ENCODE data around the gene CHRNB2. TPM values are rescaled to one million over a fixed set of nuclear protein-coding genes. Genes with fewer than 3 reads are reported as not detected.

CHRNB2 gene
- total RNA-seq, 1 donor from 2014 or later, result 4.2 TPM

DNA sequence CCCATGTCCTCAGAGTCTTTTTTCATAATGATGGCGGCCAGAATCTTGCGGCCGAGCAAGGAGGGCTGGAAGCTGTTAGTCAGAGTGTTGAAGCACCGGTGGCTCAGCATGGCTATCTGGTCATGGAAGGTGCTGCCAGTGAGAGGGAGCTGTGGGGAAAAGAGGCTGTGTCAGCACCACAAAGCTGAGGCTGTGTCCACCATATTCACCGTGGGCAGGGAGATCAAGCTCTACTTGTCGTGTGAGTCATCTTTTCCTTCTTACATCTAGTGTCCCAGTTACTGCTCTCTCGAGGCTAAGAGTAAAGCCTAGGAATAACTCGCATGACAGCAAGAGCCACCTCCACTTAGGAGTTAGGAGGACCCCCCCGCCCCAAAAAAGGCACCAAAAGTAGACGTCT is 22.2 kb downstream of the CHRNB2 start:
- no peak for DNase-seq (ENCODE audit: extremely low spot score, unreplicated experiment)
- no peak overlapping the region for H3K27ac Mint-ChIP-seq
- H3K9me3 Mint-ChIP-seq, result no peaks in the 10 kb centered on the region
- H3K36me3 Mint-ChIP-seq, result peaks cover 49% of the 10 kb centered on the region
- H3K4me1 Mint-ChIP-seq (ENCODE audit: unreplicated experiment), result no peaks in the 10 kb centered on the region
- H3K27me3 Mint-ChIP-seq, result no peaks in the 10 kb centered on the region
- TF ChIP-seq, protein P1, sequence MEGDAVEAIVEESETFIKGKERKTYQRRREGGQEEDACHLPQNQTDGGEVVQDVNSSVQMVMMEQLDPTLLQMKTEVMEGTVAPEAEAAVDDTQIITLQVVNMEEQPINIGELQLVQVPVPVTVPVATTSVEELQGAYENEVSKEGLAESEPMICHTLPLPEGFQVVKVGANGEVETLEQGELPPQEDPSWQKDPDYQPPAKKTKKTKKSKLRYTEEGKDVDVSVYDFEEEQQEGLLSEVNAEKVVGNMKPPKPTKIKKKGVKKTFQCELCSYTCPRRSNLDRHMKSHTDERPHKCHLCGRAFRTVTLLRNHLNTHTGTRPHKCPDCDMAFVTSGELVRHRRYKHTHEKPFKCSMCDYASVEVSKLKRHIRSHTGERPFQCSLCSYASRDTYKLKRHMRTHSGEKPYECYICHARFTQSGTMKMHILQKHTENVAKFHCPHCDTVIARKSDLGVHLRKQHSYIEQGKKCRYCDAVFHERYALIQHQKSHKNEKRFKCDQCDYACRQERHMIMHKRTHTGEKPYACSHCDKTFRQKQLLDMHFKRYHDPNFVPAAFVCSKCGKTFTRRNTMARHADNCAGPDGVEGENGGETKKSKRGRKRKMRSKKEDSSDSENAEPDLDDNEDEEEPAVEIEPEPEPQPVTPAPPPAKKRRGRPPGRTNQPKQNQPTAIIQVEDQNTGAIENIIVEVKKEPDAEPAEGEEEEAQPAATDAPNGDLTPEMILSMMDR (conservative IDR thresholded peaks at IDR 0.05), result no peak
- H3K4me3 Mint-ChIP-seq, result no peak overlapping the region

DNA sequence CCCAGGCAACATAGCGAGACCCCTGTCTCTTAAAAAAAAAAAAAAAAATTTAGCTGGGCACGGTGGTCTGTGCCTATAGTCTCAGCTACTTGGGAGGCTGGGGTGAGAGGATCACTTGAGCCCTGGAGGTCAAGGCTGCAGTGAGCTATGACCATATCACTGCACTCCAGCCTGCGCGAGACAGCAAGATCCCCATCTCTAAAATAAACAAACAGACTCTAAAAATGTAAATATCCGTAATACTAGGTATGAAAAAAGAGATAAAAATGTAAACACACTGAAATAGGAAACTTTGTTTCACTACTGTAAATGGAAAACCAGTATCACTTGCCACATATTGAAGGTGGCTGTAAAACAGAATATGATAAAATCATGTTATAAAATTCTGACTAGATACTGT is 23.2 kb downstream of the CHRNB2 start:
- Mint-ChIP-seq H3K4me3 (no peak overlapping the region), H3K9me3 (no peaks in the 10 kb centered on the region), H3K36me3 (peaks cover 39% of the 10 kb centered on the region), H3K27ac (no peak overlapping the region), H3K27me3 (no peaks in the 10 kb centered on the region), H3K4me1 (ENCODE audit: unreplicated experiment) (no peaks in the 10 kb centered on the region)
- DNase-seq (ENCODE audit: extremely low spot score, unreplicated experiment), result no peak
- TF ChIP-seq, protein P1 (conservative IDR thresholded peaks at IDR 0.05), result no peak

DNA sequence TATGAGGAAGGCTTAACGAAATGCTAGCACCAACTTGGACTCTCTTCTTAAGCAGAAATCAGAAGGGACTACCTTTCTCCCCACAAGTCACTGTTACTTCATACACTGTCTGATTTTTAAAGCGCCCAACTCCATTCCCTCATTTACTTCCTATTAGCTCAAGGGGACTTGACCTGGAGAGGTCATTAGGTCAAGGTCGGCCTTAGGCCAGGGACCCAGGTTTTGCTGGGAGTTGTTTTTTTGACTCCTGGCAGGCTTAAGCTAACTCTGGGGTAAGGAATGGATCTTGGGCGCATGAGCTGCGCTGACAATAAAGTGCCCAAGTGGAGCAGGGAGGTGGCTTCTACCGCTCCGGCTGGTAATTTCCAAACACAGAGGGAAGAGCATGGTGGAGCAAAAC is 23.6 kb downstream of the CHRNB2 start:
- H3K36me3 Mint-ChIP-seq, result peaks cover 37% of the 10 kb centered on the region
- no peak overlapping the region for H3K27ac Mint-ChIP-seq
- no peak for DNase-seq (ENCODE audit: extremely low spot score, unreplicated experiment)
- TF ChIP-seq, protein P1 (conservative IDR thresholded peaks at IDR 0.05), result no peak
- no peaks in the 10 kb centered on the region for H3K9me3 Mint-ChIP-seq
- no peaks in the 10 kb centered on the region for H3K27me3 Mint-ChIP-seq
- no peaks in the 10 kb centered on the region for H3K4me1 Mint-ChIP-seq (ENCODE audit: unreplicated experiment)
- no peak overlapping the region for H3K4me3 Mint-ChIP-seq

DNA sequence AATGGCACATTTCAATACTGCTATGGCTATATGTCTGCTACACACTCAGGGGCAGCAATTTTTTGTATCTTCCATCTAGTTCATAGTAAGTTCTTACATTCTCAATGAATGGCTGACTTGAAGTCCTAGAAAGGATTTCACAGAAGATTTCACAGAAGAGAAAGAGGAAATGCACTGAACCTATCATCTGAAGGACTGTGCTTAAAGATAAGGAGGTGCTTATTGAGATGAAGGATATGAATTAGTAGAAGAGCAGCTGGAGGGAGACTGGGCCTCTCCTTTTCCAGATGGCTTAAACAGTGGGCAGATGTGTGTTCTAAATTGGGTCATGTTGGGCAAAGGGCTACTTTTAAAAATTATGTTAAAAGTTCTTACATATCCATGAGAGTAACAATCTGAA is 25.8 kb downstream of the CHRNB2 start:
- Mint-ChIP-seq H3K27ac (no peak overlapping the region), H3K9me3 (no peaks in the 10 kb centered on the region), H3K4me1 (ENCODE audit: unreplicated experiment) (no peaks in the 10 kb centered on the region), H3K4me3 (no peak overlapping the region), H3K27me3 (no peaks in the 10 kb centered on the region), H3K36me3 (peaks cover 34% of the 10 kb centered on the region)
- no peak for DNase-seq (ENCODE audit: extremely low spot score, unreplicated experiment)
- TF ChIP-seq, protein P1 (conservative IDR thresholded peaks at IDR 0.05), result no peak

DNA sequence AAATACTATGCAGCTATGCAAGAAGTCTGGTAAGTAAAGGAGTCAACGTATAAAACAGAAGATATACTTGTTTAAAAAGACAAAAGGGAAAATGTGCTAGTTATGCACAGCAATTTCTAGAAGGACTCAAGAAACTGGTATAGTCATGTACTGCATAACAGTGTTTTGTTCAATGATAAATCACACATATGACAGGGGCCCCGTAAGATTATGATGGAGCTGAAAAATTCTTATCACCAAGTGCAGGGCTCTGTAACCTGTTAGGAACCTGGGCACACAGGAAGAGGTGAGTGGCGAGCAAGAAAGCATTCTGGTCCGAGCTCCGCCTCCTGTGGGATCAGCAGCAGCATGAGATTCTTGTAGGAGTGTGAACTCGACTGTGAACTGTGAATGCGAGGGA is 27.2 kb downstream of the CHRNB2 start:
- no peaks in the 10 kb centered on the region for H3K4me1 Mint-ChIP-seq (ENCODE audit: unreplicated experiment)
- no peaks in the 10 kb centered on the region for H3K27me3 Mint-ChIP-seq
- H3K27ac Mint-ChIP-seq, result no peak overlapping the region
- TF ChIP-seq, protein P1 (conservative IDR thresholded peaks at IDR 0.05), result no peak
- H3K4me3 Mint-ChIP-seq, result no peak overlapping the region
- DNase-seq (ENCODE audit: extremely low spot score, unreplicated experiment), result no peak
- no peaks in the 10 kb centered on the region for H3K9me3 Mint-ChIP-seq
- H3K36me3 Mint-ChIP-seq, result peaks cover 35% of the 10 kb centered on the region

DNA sequence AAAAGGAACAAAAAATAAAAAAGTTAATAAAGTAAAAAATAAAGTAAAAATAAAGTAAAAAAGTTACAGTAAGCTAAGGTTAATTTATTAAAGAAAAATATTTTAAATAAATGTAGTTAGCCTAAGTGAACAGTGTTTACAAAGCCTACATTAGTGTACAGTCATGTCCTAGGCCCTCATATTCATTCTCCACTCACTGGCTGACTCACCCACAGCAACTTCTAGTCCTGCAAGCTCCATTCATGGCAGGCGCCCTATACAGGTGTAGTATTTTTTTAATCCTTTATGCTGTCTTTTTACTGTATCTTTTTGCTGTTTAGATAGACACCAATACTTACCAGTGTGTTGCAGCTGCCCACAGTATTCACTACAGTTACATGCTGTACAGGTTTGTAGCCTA is 28.0 kb downstream of the CHRNB2 start:
- Mint-ChIP-seq H3K9me3 (no peaks in the 10 kb centered on the region), H3K4me1 (ENCODE audit: unreplicated experiment) (no peaks in the 10 kb centered on the region), H3K27me3 (no peaks in the 10 kb centered on the region), H3K36me3 (peaks cover 36% of the 10 kb centered on the region), H3K4me3 (no peak overlapping the region), H3K27ac (no peak overlapping the region)
- TF ChIP-seq, protein P1 (conservative IDR thresholded peaks at IDR 0.05), result no peak
- no peak for DNase-seq (ENCODE audit: extremely low spot score, unreplicated experiment)
